Trophoblast cell (in vitro differentiated cells and primary cell): Measurements from ENCODE around the gene RHBG.
A peak's percentile ranks its signal among the peaks of the same experiment; 100 is the strongest.

Experiments used
- DNase-seq, 2 donors: peaks; one replicate each; pipeline ENCODE4 v3.0.0-alpha.2; 2016
- H2AFZ ChIP-seq: 2 replicates; pipeline ENCODE4 v1.6.1; 2013; ENCODE audit warnings: low read length, moderate library complexity, mild to moderate bottlenecking; ENCODE audit not compliant: insufficient read depth, poor library complexity
- H2AK5ac ChIP-seq: 2 replicates; pipeline ENCODE4 v1.6.1; 2013; ENCODE audit warnings: mild to moderate bottlenecking, low read length
- H2BK120ac ChIP-seq: 2 replicates; pipeline ENCODE4 v1.6.1; 2013; ENCODE audit warnings: low read length, mild to moderate bottlenecking, moderate library complexity; ENCODE audit not compliant: insufficient read depth, poor library complexity
- H2BK12ac ChIP-seq: 2 replicates; pipeline ENCODE4 v1.6.1; 2013; ENCODE audit warnings: mild to moderate bottlenecking, low read length, moderate library complexity
- H2BK5ac ChIP-seq: 2 replicates; pipeline ENCODE4 v1.6.1; 2013; ENCODE audit warnings: low read length, low read depth, moderate library complexity, mild to moderate bottlenecking; ENCODE audit not compliant: poor library complexity
- H3K14ac ChIP-seq: 2 replicates; pipeline ENCODE4 v1.6.1; 2013; ENCODE audit warnings: mild to moderate bottlenecking, low read length
- H3K18ac ChIP-seq: 2 replicates; pipeline ENCODE4 v1.6.1; 2013; ENCODE audit warnings: mild to moderate bottlenecking, low read length
- H3K23ac ChIP-seq: 2 replicates; pipeline ENCODE4 v1.6.1; 2013; ENCODE audit warnings: low read length
- H3K27ac ChIP-seq: 2 replicates; pipeline ENCODE4 v1.5.1; 2013; ENCODE audit warnings: low read depth, mild to moderate bottlenecking, inconsistent platforms, low read length, moderate library complexity
- H3K27me3 ChIP-seq: 2 replicates; pipeline ENCODE4 v1.6.1; 2013; ENCODE audit warnings: inconsistent platforms, mild to moderate bottlenecking, low read length, moderate library complexity; ENCODE audit not compliant: insufficient read depth
- H3K36me3 ChIP-seq, 2 experiments: 1 replicate in 1 of 2; 2 replicates in 1 of 2; pipeline ENCODE4 v1.6.1; 2013; ENCODE audit warnings: low read length in 2 of 2, mild to moderate bottlenecking in 2 of 2, moderate library complexity in 1 of 2; ENCODE audit not compliant: insufficient read depth in 2 of 2, control insufficient read depth in 1 of 2
- H3K4ac ChIP-seq: 2 replicates; pipeline ENCODE4 v1.6.1; 2013; ENCODE audit warnings: low read depth, mild to moderate bottlenecking, low read length, moderate library complexity
- H3K4me1 ChIP-seq, 2 experiments: 1 replicate in 1 of 2; 2 replicates in 1 of 2; pipeline ENCODE4 v1.6.1; 2013; ENCODE audit warnings: low read length in 2 of 2, mild to moderate bottlenecking in 2 of 2, moderate library complexity in 1 of 2; ENCODE audit not compliant: insufficient read depth in 2 of 2, control insufficient read depth in 1 of 2
- H3K4me2 ChIP-seq: 2 replicates; pipeline ENCODE4 v1.6.1; 2013; ENCODE audit warnings: inconsistent platforms, mild to moderate bottlenecking, low read length, moderate library complexity
- H3K4me3 ChIP-seq: 2 replicates; pipeline ENCODE4 v1.5.1; 2013; ENCODE audit warnings: mild to moderate bottlenecking, low read depth, low read length, inconsistent platforms
- H3K79me1 ChIP-seq: one replicate; pipeline ENCODE4 v1.6.1; 2013; ENCODE audit warnings: low read length
- H3K79me2 ChIP-seq: 2 replicates; pipeline ENCODE4 v1.6.1; 2013; ENCODE audit warnings: low read length, mild to moderate bottlenecking; ENCODE audit not compliant: control insufficient read depth, insufficient read depth, poor library complexity
- H3K9ac ChIP-seq: 2 replicates; pipeline ENCODE4 v1.6.1; 2013; ENCODE audit warnings: mild to moderate bottlenecking, low read length
- H3K9me3 ChIP-seq: 2 replicates; pipeline ENCODE4 v1.6.1; 2013; ENCODE audit warnings: low read depth, mild to moderate bottlenecking, control low read depth, inconsistent platforms, low read length; ENCODE audit not compliant: insufficient read depth
- H4K12ac ChIP-seq: 2 replicates; pipeline ENCODE4 v1.6.1; 2013; ENCODE audit warnings: low read depth, mild to moderate bottlenecking, low read length, moderate library complexity
- H4K8ac ChIP-seq: 2 replicates; pipeline ENCODE4 v1.6.1; 2013; ENCODE audit warnings: low read depth, mild to moderate bottlenecking, low read length, moderate library complexity
- H4K91ac ChIP-seq: one replicate; pipeline ENCODE4 v1.6.1; 2013; ENCODE audit warnings: low read depth, mild to moderate bottlenecking, low read length, moderate library complexity
- WGBS: extraction: QIAGEN DNeasy Blood & Tissue Kit; methylation state at CpG from one replicate; pipeline ENCODE4 v1.1.7; 2013; ENCODE audit warnings: missing lambda C conversion rate; ENCODE audit not compliant: insufficient read length, insufficient coverage; ENCODE audit errors: extremely low coverage; 5-methylcytosine and 5-hydroxymethylcytosine counted together

The RHBG gene

GRCh38 chr1:156409439-156409838, 40.4 kb downstream of the RHBG start:
- Histone ChIP-seq H3K14ac (no peak overlapping the region), H4K12ac (no peak overlapping the region)
- DNase-seq, result no peak

GRCh38 chr1:156410238-156410637, 41.2 kb downstream of the RHBG start:
- no peak overlapping the region for H3K23ac ChIP-seq
- peaks cover 0 to 3% of the 10 kb centered on the region in 2 experiments for H3K4me1 ChIP-seq
- no peak overlapping the region for H3K4me3 ChIP-seq
- H3K36me3 ChIP-seq, result peaks cover 34 to 35% of the 10 kb centered on the region in 2 experiments
- H3K79me1 ChIP-seq, result no peaks in the 10 kb centered on the region
- no peaks in the 10 kb centered on the region for H3K9me3 ChIP-seq
- no peak overlapping the region for H2AFZ ChIP-seq
- no peaks in the 10 kb centered on the region for H3K79me2 ChIP-seq
- no peak overlapping the region for H3K9ac ChIP-seq
- H3K4me2 ChIP-seq, result no peak overlapping the region
- H4K12ac ChIP-seq, result no peak overlapping the region
- no peak overlapping the region for H3K27ac ChIP-seq
- no peaks in the 10 kb centered on the region for H3K27me3 ChIP-seq
- H2BK5ac ChIP-seq, result no peak overlapping the region
- H4K8ac ChIP-seq, result no peak overlapping the region
- no peak overlapping the region for H2AK5ac ChIP-seq
- no peak overlapping the region for H3K14ac ChIP-seq
- no peak for DNase-seq
- H3K18ac ChIP-seq, result no peak overlapping the region
- no peak overlapping the region for H4K91ac ChIP-seq
- no CpG with 5 or more reads among the region's 4 CpGs for WGBS
- no peak overlapping the region for H3K4ac ChIP-seq
- no peak overlapping the region for H2BK12ac ChIP-seq
- H2BK120ac ChIP-seq, result no peak overlapping the region

More at GRCh38 chr1:156409439-156409838, 40.4 kb downstream of the RHBG start:
- no peak overlapping the region for H4K91ac ChIP-seq
- H3K4me2 ChIP-seq, result no peak overlapping the region
- H3K4me1 ChIP-seq, result peaks cover 4 to 6% of the 10 kb centered on the region in 2 experiments
- H2AK5ac ChIP-seq, result no peak overlapping the region
- no peaks in the 10 kb centered on the region for H3K27me3 ChIP-seq
- H3K23ac ChIP-seq, result no peak overlapping the region
- H2BK120ac ChIP-seq, result no peak overlapping the region
- no peak overlapping the region for H2BK5ac ChIP-seq
- no peak overlapping the region for H3K18ac ChIP-seq
- H3K79me2 ChIP-seq, result no peaks in the 10 kb centered on the region
- no peak overlapping the region for H2AFZ ChIP-seq
- H3K36me3 ChIP-seq, result peaks cover 34 to 35% of the 10 kb centered on the region in 2 experiments
- H3K9me3 ChIP-seq, result no peaks in the 10 kb centered on the region
- no peaks in the 10 kb centered on the region for H3K79me1 ChIP-seq
- no peak overlapping the region for H3K27ac ChIP-seq
- no CpG with 5 or more reads among the region's 7 CpGs for WGBS
- no peak overlapping the region for H4K8ac ChIP-seq
- H3K9ac ChIP-seq, result no peak overlapping the region
- H2BK12ac ChIP-seq, result no peak overlapping the region
- H3K4ac ChIP-seq, result no peak overlapping the region
- no peak overlapping the region for H3K4me3 ChIP-seq

DNA sequence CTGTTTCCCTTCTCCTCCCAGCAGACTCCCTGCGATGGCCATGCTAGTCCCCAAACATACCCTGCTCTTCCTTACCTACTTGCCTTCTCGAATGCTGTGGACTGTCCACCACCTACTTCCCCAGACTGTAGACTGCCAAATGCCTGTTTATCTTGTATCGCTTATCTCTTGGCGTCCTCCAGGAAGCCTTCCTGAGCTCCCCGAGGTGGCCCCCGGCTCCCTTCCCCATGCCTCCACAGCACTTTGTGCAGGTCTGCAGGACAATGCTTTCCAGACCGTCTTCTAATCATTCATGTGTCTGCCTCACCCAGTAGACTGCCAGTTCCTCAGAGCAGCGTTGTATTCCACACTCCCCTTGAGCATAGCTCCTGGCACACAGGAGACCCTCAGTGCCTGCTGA, 41.7 kb downstream of the RHBG start:
- Histone ChIP-seq H3K4me2 (no peak overlapping the region), H3K36me3 (peaks cover 34 to 37% of the 10 kb centered on the region in 2 experiments), H3K14ac (no peak overlapping the region), H3K27me3 (no peaks in the 10 kb centered on the region), H2BK12ac (no peak overlapping the region), H2BK5ac (no peak overlapping the region), H3K9me3 (no peaks in the 10 kb centered on the region), H3K4me1 (peaks cover 0 to 3% of the 10 kb centered on the region in 2 experiments), H2AFZ (no peak overlapping the region), H3K27ac (no peak overlapping the region), H3K79me1 (no peaks in the 10 kb centered on the region), H3K18ac (no peak overlapping the region), H4K8ac (no peak overlapping the region), H2AK5ac (no peak overlapping the region), H3K4ac (no peak overlapping the region), H2BK120ac (no peak overlapping the region), H3K9ac (peak overlapping the region; percentile 14), H4K12ac (no peak overlapping the region), H3K79me2 (no peaks in the 10 kb centered on the region), H3K23ac (no peak overlapping the region), H4K91ac (no peak overlapping the region), H3K4me3 (no peak overlapping the region)
- WGBS, result no CpG with 5 or more reads among the region's 8 CpGs
- DNase-seq, result no peak

- no peak for DNase-seq
- Histone ChIP-seq H3K9me3 (no peaks in the 10 kb centered on the region), H4K12ac (no peak overlapping the region), H3K4me2 (no peak overlapping the region), H3K9ac (peak overlapping the region; percentile 28), H3K36me3 (peaks cover 32 to 36% of the 10 kb centered on the region in 2 experiments), H3K4me1 (peaks cover 0 to 2% of the 10 kb centered on the region in 2 experiments), H2BK120ac (no peak overlapping the region), H3K4ac (no peak overlapping the region), H2BK5ac (no peak overlapping the region), H4K91ac (no peak overlapping the region), H3K27me3 (no peaks in the 10 kb centered on the region), H2AFZ (no peak overlapping the region), H3K14ac (no peak overlapping the region), H2BK12ac (no peak overlapping the region), H3K4me3 (no peak overlapping the region), H3K18ac (no peak overlapping the region), H3K27ac (no peak overlapping the region), H3K23ac (no peak overlapping the region), H4K8ac (no peak overlapping the region), H3K79me2 (no peaks in the 10 kb centered on the region), H2AK5ac (no peak overlapping the region), H3K79me1 (no peaks in the 10 kb centered on the region)
- no CpG with 5 or more reads among the region's 10 CpGs for WGBS
Observed at GRCh38 chr1:156412653-156413321, 43.8 kb downstream of the RHBG start.
